Measurements from ENCODE around the gene AFF4. TPM values are rescaled to one million over a fixed set of nuclear protein-coding genes. Genes with fewer than 3 reads are reported as not detected.

The AFF4 gene
- total RNA-seq, 1 experiment from 2014 or later, result 38.6 TPM

GRCh38 chr5:132841305-132841704 is 122.1 kb downstream of the AFF4 start:
- H2AFZ ChIP-seq (ENCODE audit: low read depth, low read length, poor library complexity, severe bottlenecking), result no peak overlapping the region
- no peaks in the 10 kb centered on the region for H3K9me3 ChIP-seq (ENCODE audit: control insufficient read depth in 1 of 2, insufficient read depth in 1 of 2, low read depth in 1 of 2, low read length in 2 of 2)
- ChIA-PET CTCF (no interaction called here), POLR2A (no interaction called here), RAD21 (ENCODE audit: low non-redundant PET in 1 of 2, low total read pairs in 2 of 2, uncharacterized antibody in 2 of 2, unreplicated experiment in 2 of 2) (no interaction called here)
- DNase-seq (ENCODE audit: low read depth, low spot score) (no peak), ATAC-seq (no peak)
- no peaks in the 10 kb centered on the region for H4K20me1 ChIP-seq (ENCODE audit: insufficient read depth)
- no peak overlapping the region for H3K4me2 ChIP-seq (ENCODE audit: low read length)
- no peaks in the 10 kb centered on the region for H3K9me2 ChIP-seq (ENCODE audit: insufficient read depth)
- H3K79me2 ChIP-seq (ENCODE audit: insufficient read depth, low read length), result no peaks in the 10 kb centered on the region
- H3K27ac ChIP-seq (ENCODE audit: low read depth, low read length), result no peak overlapping the region
- no peak overlapping the region for H3K4me3 ChIP-seq (replicated peaks in 1 of 2; ENCODE audit: low read depth in 1 of 2, low read length in 2 of 2)
- no peak overlapping the region for H3K9ac ChIP-seq (ENCODE audit: low read length)
- no TSS peak for BruUV-seq (replicated peaks)
- 0 out of 4 replicates have a peak, but pooled peaks cover 0 to 4% of the 10 kb centered on the region in 2 experiments for H3K4me1 ChIP-seq (ENCODE audit: control insufficient read depth in 1 of 2, insufficient read depth in 2 of 2, low read length in 2 of 2)
- no peaks in the 10 kb centered on the region for H3K27me3 ChIP-seq (ENCODE audit: insufficient read depth, low read length)
- TF ChIP-seq CEBPB (IDR thresholded peaks at IDR 0.05; ENCODE audit: low read depth) (no peak), SIN3A (IDR thresholded peaks at IDR 0.05; ENCODE audit: low read depth) (no peak), ATF3 (IDR thresholded peaks at IDR 0.05) (no peak), EZH2 (IDR thresholded peaks at IDR 0.05) (no peak), CBX3 (IDR thresholded peaks at IDR 0.05; ENCODE audit: low read depth) (no peak)
- intact Hi-C loops (cut with micrococcal nuclease), result no loop called here
- no peaks in the 10 kb centered on the region for H3K36me3 ChIP-seq (ENCODE audit: control insufficient read depth in 1 of 2, insufficient read depth in 2 of 2, low read length in 2 of 2)

GRCh38 chr5:132840896-132841295 is 122.5 kb downstream of the AFF4 start:
- POLR2A ChIA-PET, result no interaction called here
- Histone ChIP-seq H3K27me3 (ENCODE audit: insufficient read depth, low read length) (no peaks in the 10 kb centered on the region), H3K9me3 (ENCODE audit: control insufficient read depth in 1 of 2, insufficient read depth in 1 of 2, low read depth in 1 of 2, low read length in 2 of 2) (no peaks in the 10 kb centered on the region), H3K4me3 (replicated peaks in 1 of 2; ENCODE audit: low read depth in 1 of 2, low read length in 2 of 2) (no peak overlapping the region), H3K36me3 (ENCODE audit: control insufficient read depth in 1 of 2, insufficient read depth in 2 of 2, low read length in 2 of 2) (no peaks in the 10 kb centered on the region), H3K4me1 (ENCODE audit: control insufficient read depth in 1 of 2, insufficient read depth in 2 of 2, low read length in 2 of 2) (0 out of 4 replicates have a peak, but pooled peaks cover 0 to 4% of the 10 kb centered on the region in 2 experiments), H3K27ac (ENCODE audit: low read depth, low read length) (no peak overlapping the region), H2AFZ (ENCODE audit: low read depth, low read length, poor library complexity, severe bottlenecking) (no peak overlapping the region), H3K9me2 (ENCODE audit: insufficient read depth) (no peaks in the 10 kb centered on the region), H3K4me2 (ENCODE audit: low read length) (no peak overlapping the region), H3K9ac (ENCODE audit: low read length) (no peak overlapping the region), H3K79me2 (ENCODE audit: insufficient read depth, low read length) (no peaks in the 10 kb centered on the region), H4K20me1 (ENCODE audit: insufficient read depth) (no peaks in the 10 kb centered on the region)
- DNase-seq (ENCODE audit: low read depth, low spot score) (no peak), ATAC-seq (no peak)
- no TSS peak for BruUV-seq (replicated peaks)
- RAD21 ChIA-PET (ENCODE audit: low non-redundant PET in 1 of 2, low total read pairs in 2 of 2, uncharacterized antibody in 2 of 2, unreplicated experiment in 2 of 2), result no interaction called here
- intact Hi-C loops (cut with micrococcal nuclease), result no loop called here
- CTCF ChIA-PET, result no interaction called here
- TF ChIP-seq FOSL1 (IDR thresholded peaks at IDR 0.05; ENCODE audit: low read depth), result no peak
- TF ChIP-seq REST (IDR thresholded peaks at IDR 0.05; ENCODE audit: low read depth), result no peak
- TF ChIP-seq ZBTB33 (IDR thresholded peaks at IDR 0.05; ENCODE audit: extremely low read depth, insufficient replicate concordance, low read length), result no peak
- TF ChIP-seq CTCF (IDR thresholded peaks at IDR 0.05 in 2 of 3, conservative IDR thresholded peaks at IDR 0.05 in 1 of 3; ENCODE audit: borderline replicate concordance in 1 of 3, insufficient read depth in 1 of 3, low read depth in 2 of 3, low read length in 2 of 3), result no peak
- no peak for TF ChIP-seq SP1 (IDR thresholded peaks at IDR 0.05; ENCODE audit: low read depth)
- TF ChIP-seq POLR2AphosphoS5 (IDR thresholded peaks at IDR 0.05; ENCODE audit: low read depth, low read length), result no peak
- no peak for TF ChIP-seq RAD21 (IDR thresholded peaks at IDR 0.05; ENCODE audit: low read depth)
- TF ChIP-seq CBX3 (IDR thresholded peaks at IDR 0.05; ENCODE audit: low read depth), result no peak
- no peak for TF ChIP-seq ZNF274 (IDR thresholded peaks at IDR 0.05; ENCODE audit: low read depth, low read length)
